Brain microvascular endothelial cell (primary cell): ENCODE data around the gene ITGB1.

Source experiments
- DNase-seq: peaks from one replicate; pipeline ENCODE4 v3.0.0-alpha.2; 2020
- H3K27ac ChIP-seq: fragments of 250-450 bp; sonication (Bioruptor Pico); 2 replicates; pipeline ENCODE4 v1.5.1; 2020; ENCODE audit warnings: mild to moderate bottlenecking, moderate library complexity
- H3K27me3 ChIP-seq: fragments of 250-450 bp; sonication (Bioruptor Pico); replicated peaks from 2 replicates; pipeline ENCODE4 v1.5.1; 2020; ENCODE audit warnings: mild to moderate bottlenecking
- H3K36me3 ChIP-seq: fragments of 250-450 bp; sonication (Bioruptor Pico); replicated peaks from 2 replicates; pipeline ENCODE4 v1.5.1; 2020; ENCODE audit warnings: mild to moderate bottlenecking
- H3K4me3 ChIP-seq: 2 replicates; pipeline ENCODE4 v1.5.1; 2011; ENCODE audit warnings: low read depth, mild to moderate bottlenecking, control low read depth, low read length, moderate library complexity
- in situ Hi-C: cut with HindIII; loops from 2 replicates; pipeline ENCODE4 v1.10.0; 2017; ENCODE audit warnings: low sequenced_read_pairs, low pct_ligation_motif_present
- TF ChIP-seq, protein P1 (sequence below): IDR thresholded peaks from 2 replicates; pipeline ENCODE4 v1.5.1; 2011; ENCODE audit warnings: low read depth, mild to moderate bottlenecking, moderate library complexity, low read length, control low read depth, inconsistent platforms; ENCODE audit errors: missing control alignments

Gene ITGB1

GRCh38 chr10:32854435-32854834, 103.6 kb downstream of the ITGB1 start:
- H3K4me3 ChIP-seq = no peak overlapping the region
- in situ Hi-C loops = no loop called here
- H3K27ac ChIP-seq = no peak overlapping the region
- DNase-seq = no peak
- no peaks in the 10 kb centered on the region for H3K36me3 ChIP-seq
- H3K27me3 ChIP-seq = no peaks in the 10 kb centered on the region
- TF ChIP-seq, protein P1, sequence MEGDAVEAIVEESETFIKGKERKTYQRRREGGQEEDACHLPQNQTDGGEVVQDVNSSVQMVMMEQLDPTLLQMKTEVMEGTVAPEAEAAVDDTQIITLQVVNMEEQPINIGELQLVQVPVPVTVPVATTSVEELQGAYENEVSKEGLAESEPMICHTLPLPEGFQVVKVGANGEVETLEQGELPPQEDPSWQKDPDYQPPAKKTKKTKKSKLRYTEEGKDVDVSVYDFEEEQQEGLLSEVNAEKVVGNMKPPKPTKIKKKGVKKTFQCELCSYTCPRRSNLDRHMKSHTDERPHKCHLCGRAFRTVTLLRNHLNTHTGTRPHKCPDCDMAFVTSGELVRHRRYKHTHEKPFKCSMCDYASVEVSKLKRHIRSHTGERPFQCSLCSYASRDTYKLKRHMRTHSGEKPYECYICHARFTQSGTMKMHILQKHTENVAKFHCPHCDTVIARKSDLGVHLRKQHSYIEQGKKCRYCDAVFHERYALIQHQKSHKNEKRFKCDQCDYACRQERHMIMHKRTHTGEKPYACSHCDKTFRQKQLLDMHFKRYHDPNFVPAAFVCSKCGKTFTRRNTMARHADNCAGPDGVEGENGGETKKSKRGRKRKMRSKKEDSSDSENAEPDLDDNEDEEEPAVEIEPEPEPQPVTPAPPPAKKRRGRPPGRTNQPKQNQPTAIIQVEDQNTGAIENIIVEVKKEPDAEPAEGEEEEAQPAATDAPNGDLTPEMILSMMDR = no peak

- no peaks in the 10 kb centered on the region for H3K27me3 ChIP-seq
- no peak overlapping the region for H3K4me3 ChIP-seq
- DNase-seq = no peak
- no peak overlapping the region for H3K27ac ChIP-seq
- TF ChIP-seq, protein P1 = no peak
- in situ Hi-C loops = no loop called here
- no peaks in the 10 kb centered on the region for H3K36me3 ChIP-seq
Observed at GRCh38 chr10:32851301-32851700, 106.7 kb downstream of the ITGB1 start.
